ENCODE data around the gene SDK1.

The SDK1 gene

GRCh38 chr7:4145576-4145975 is 844.5 kb downstream of the SDK1 start:
- TF ChIP-seq CTCF (IDR thresholded peaks at IDR 0.05; ENCODE audit: control insufficient read depth, extremely low read depth, insufficient read depth): no peak
- no peak overlapping the region for H3K4me3 ChIP-seq (ENCODE audit: low read depth, low read length)
- DNase-seq (ENCODE audit: low read depth): no peak

- TF ChIP-seq CTCF (IDR thresholded peaks at IDR 0.05; ENCODE audit: control insufficient read depth, extremely low read depth, insufficient read depth): no peak
- no peak overlapping the region for H3K4me3 ChIP-seq (ENCODE audit: low read depth, low read length)
- no peak for DNase-seq (ENCODE audit: low read depth)
These were observed 847.0 kb downstream of the SDK1 start for GRCh38 chr7:4147926-4148620.

GRCh38 chr7:4149236-4149635 is 848.2 kb downstream of the SDK1 start:
- DNase-seq (ENCODE audit: low read depth): no peak
- no peak for TF ChIP-seq CTCF (IDR thresholded peaks at IDR 0.05; ENCODE audit: control insufficient read depth, extremely low read depth, insufficient read depth)
- no peak overlapping the region for H3K4me3 ChIP-seq (ENCODE audit: low read depth, low read length)

- no peak for DNase-seq (ENCODE audit: low read depth)
- TF ChIP-seq CTCF (IDR thresholded peaks at IDR 0.05; ENCODE audit: control insufficient read depth, extremely low read depth, insufficient read depth): no peak
- H3K4me3 ChIP-seq (ENCODE audit: low read depth, low read length): no peak overlapping the region
These were observed 848.6 kb downstream of the SDK1 start for GRCh38 chr7:4149645-4150044.

GRCh38 chr7:4150731-4151130 is 849.7 kb downstream of the SDK1 start:
- no peak for TF ChIP-seq CTCF (IDR thresholded peaks at IDR 0.05; ENCODE audit: control insufficient read depth, extremely low read depth, insufficient read depth)
- no peak for DNase-seq (ENCODE audit: low read depth)
- no peak overlapping the region for H3K4me3 ChIP-seq (ENCODE audit: low read depth, low read length)

GRCh38 chr7:4151524-4151923 is 850.5 kb downstream of the SDK1 start:
- no peak for DNase-seq (ENCODE audit: low read depth)
- no peak overlapping the region for H3K4me3 ChIP-seq (ENCODE audit: low read depth, low read length)
- no peak for TF ChIP-seq CTCF (IDR thresholded peaks at IDR 0.05; ENCODE audit: control insufficient read depth, extremely low read depth, insufficient read depth)

GRCh38 chr7:4151926-4152549 is 851.0 kb downstream of the SDK1 start:
- TF ChIP-seq CTCF (IDR thresholded peaks at IDR 0.05; ENCODE audit: control insufficient read depth, extremely low read depth, insufficient read depth): peak; percentile 5; the same call in 1 of the 2 replicates
- no peak overlapping the region for H3K4me3 ChIP-seq (ENCODE audit: low read depth, low read length)
- DNase-seq (ENCODE audit: low read depth): peak; percentile 78
